ENCODE results near the gene PSMB7.

The PSMB7 gene

DNA sequence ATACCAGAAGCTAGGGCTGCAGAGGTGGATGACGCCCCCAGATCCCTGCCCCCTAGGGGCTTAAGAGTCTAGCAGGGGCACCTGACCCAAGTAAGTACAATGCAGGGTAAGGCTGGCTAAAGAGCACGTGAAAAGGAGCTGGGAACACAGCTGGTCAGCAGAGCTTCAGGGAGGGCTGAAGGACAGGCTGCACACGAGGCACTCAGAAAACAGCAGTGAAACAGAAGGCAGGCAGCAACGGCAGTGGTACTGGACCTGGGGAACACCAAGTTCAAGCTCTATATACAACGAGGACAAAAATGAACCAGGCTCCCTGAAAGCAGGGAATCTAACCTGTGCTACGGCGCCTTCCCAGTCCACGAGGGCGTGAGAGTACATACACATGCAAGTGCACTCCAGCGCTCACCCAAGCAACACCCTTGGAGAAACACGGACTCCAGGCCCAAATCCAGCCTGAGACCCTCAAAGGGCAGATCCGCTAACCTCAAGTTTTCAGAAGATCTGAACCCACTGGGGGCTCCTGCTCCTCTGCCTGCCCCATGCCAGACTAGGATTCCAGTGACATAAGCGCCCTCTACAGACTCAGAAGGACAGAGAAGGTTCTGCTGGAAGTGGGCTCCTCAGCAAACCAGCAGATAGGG lies 57.4 kb downstream of the PSMB7 start:
- TF ChIP-seq, protein P1, sequence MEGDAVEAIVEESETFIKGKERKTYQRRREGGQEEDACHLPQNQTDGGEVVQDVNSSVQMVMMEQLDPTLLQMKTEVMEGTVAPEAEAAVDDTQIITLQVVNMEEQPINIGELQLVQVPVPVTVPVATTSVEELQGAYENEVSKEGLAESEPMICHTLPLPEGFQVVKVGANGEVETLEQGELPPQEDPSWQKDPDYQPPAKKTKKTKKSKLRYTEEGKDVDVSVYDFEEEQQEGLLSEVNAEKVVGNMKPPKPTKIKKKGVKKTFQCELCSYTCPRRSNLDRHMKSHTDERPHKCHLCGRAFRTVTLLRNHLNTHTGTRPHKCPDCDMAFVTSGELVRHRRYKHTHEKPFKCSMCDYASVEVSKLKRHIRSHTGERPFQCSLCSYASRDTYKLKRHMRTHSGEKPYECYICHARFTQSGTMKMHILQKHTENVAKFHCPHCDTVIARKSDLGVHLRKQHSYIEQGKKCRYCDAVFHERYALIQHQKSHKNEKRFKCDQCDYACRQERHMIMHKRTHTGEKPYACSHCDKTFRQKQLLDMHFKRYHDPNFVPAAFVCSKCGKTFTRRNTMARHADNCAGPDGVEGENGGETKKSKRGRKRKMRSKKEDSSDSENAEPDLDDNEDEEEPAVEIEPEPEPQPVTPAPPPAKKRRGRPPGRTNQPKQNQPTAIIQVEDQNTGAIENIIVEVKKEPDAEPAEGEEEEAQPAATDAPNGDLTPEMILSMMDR (IDR thresholded peaks at IDR 0.05; ENCODE audit: insufficient read depth, missing control alignments) = peak; percentile 11
- DNase-seq (ENCODE audit: insufficient read length, low spot score) (no peak), FAIRE-seq (no peak)

GRCh38 chr9:124356745-124357390 lies 58.4 kb downstream of the PSMB7 start:
- DNase-seq (ENCODE audit: insufficient read length, low spot score) (no peak), FAIRE-seq (no peak)
- TF ChIP-seq, protein P1 (IDR thresholded peaks at IDR 0.05; ENCODE audit: insufficient read depth, missing control alignments) = no peak

GRCh38 chr9:124355941-124356744 lies 59.1 kb downstream of the PSMB7 start:
- DNase-seq (ENCODE audit: insufficient read length, low spot score) = no peak
- no peak for FAIRE-seq
- TF ChIP-seq, protein P1 (IDR thresholded peaks at IDR 0.05; ENCODE audit: insufficient read depth, missing control alignments) = no peak

DNA sequence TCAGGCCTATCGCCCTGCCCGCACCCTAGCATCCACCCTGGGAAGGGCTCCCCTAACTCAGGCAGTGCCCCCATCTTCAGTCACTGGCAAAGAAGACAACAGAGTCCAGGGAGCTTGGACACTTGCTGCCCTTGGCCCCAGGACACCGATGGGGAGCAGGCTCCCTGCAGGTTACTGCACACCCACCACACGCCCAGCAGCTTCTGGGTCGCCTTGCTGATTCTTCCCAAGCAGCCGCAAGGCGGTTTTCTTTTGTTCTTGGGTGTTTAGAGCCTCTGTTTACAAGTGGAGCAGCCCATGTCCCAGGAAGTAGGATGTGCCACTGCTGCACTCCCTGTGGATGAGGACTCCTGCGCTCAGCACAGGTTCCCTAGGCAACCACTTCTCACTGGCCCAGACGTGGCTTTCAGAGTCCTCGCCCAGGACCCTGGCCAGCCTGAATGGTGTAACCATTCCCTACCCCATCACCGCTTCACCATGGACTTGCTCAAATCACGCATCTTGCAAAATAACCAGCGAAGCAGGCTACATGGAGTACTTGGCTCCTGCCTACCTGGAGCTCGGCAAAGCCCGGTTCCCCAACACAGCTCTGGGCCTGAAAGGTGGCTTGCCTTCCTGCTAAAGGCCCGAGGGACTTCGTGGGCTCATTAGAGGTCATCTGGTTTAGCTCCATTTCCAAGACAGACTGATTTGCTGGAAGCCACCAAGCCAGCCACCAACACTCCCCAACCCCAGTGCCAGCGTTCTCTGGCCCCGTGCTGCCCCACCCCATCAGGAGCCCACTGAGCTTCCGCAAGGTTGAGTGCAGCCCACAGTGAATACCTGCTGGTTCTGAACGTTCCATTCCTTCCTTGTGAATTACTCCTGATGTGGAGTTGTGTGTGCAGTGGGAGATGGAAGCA lies 60.0 kb downstream of the PSMB7 start:
- DNase-seq (ENCODE audit: insufficient read length, low spot score) (no peak), FAIRE-seq (no peak)
- TF ChIP-seq, protein P1 (IDR thresholded peaks at IDR 0.05; ENCODE audit: insufficient read depth, missing control alignments) = no peak

- TF ChIP-seq, protein P1 (IDR thresholded peaks at IDR 0.05; ENCODE audit: insufficient read depth, missing control alignments) = no peak
- DNase-seq (ENCODE audit: insufficient read length, low spot score) (no peak), FAIRE-seq (no peak)
These were observed 60.8 kb downstream of the PSMB7 start for GRCh38 chr9:124354346-124355038.

DNA sequence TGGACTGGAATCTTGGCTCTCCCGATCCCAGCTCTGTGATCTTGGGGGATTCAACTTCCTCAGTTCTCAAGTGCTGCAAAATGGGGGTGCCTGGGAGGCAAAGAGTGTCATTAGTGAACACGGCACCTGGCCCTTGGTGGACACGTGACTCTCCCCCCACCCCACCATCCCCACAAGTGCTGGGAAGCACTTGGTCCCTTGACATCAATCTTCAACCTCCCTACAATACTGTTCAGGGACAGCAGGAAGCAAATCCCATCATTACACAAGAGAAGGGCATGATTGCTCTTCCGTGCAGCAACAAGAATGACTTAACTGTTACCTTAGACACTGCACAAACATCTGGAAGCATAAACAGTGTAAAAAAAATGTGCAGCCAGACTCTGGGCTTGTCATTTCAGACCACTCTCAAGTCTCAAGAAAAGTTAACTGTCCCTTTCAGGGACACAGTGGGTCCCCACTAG lies 61.4 kb downstream of the PSMB7 start:
- no peak for FAIRE-seq
- TF ChIP-seq, protein P1 (IDR thresholded peaks at IDR 0.05; ENCODE audit: insufficient read depth, missing control alignments) = no peak

More for the DNA sequence above, 61.4 kb downstream of the PSMB7 start:
- DNase-seq (ENCODE audit: insufficient read length, low spot score) = no peak

Measured in D721Med (cell line).